Neural crest cell (in vitro differentiated cells): ENCODE measurements around the gene PEX7. TPM values are rescaled to one million over a fixed set of nuclear protein-coding genes. Genes with fewer than 3 reads are reported as not detected.
"Not testable (repeated sequence)": the region's sequence is repeated elsewhere in the genome, so short reads cannot be mapped to it uniquely, and the experiment has no call there.

Experiments
- DNase-seq: peaks from one replicate; pipeline ENCODE4 v3.0.0; 2021; ENCODE audit warnings: low read depth, mixed read lengths, low spot score
- H3K27ac Mint-ChIP-seq: one replicate; pipeline ENCODE4 v1.8.0; 2021; ENCODE audit warnings: mild to moderate bottlenecking, mixed read lengths; ENCODE audit not compliant: unreplicated experiment
- H3K27me3 Mint-ChIP-seq: 2 replicates; pipeline ENCODE4 v1.8.0; 2021; ENCODE audit warnings: low read depth, mild to moderate bottlenecking, mixed read lengths
- H3K36me3 Mint-ChIP-seq: 2 replicates; pipeline ENCODE4 v1.8.0; 2021; ENCODE audit warnings: low read depth, mild to moderate bottlenecking, mixed read lengths
- H3K4me1 Mint-ChIP-seq: 2 replicates; pipeline ENCODE4 v1.8.0; 2021; ENCODE audit warnings: mixed read lengths
- H3K4me3 Mint-ChIP-seq: one replicate; pipeline ENCODE4 v1.8.0; 2021; ENCODE audit warnings: mild to moderate bottlenecking, mixed read lengths
- H3K9me3 Mint-ChIP-seq: 2 replicates; pipeline ENCODE4 v1.8.0; 2021; ENCODE audit warnings: mixed read lengths
- CTCF ChIP-seq: fragments of 200-600 bp; sonication (generic); conservative IDR thresholded peaks from 2 replicates; pipeline ENCODE4 v1.5.0; 2021; ENCODE audit warnings: antibody characterized with exemption, mild to moderate bottlenecking
- total RNA-seq: library from RNA; stranded (reverse); gene quantifications from 2 replicates; pipeline ENCODE4 v1.2.1, GENCODE V29; 2021

The PEX7 gene
- total RNA-seq, 1 donor from 2014 or later, result 5.3 TPM

GRCh38 chr6:136866872-136867416, 44.6 kb downstream of the PEX7 start:
- peaks cover 2% of the 10 kb centered on the region for H3K36me3 Mint-ChIP-seq
- no peaks in the 10 kb centered on the region for H3K27me3 Mint-ChIP-seq
- H3K4me1 Mint-ChIP-seq, result no peaks in the 10 kb centered on the region
- H3K27ac Mint-ChIP-seq, result no peak overlapping the region
- H3K4me3 Mint-ChIP-seq, result no peak overlapping the region
- no peak for DNase-seq
- TF ChIP-seq CTCF, result no peak
- H3K9me3 Mint-ChIP-seq, result no peaks in the 10 kb centered on the region

- H3K4me3 Mint-ChIP-seq, result no peak overlapping the region
- no peak overlapping the region for H3K27ac Mint-ChIP-seq
- H3K36me3 Mint-ChIP-seq, result peaks cover 17% of the 10 kb centered on the region
- H3K9me3 Mint-ChIP-seq, result peaks cover 3% of the 10 kb centered on the region
- no peak for DNase-seq
- no peak for TF ChIP-seq CTCF
- no peaks in the 10 kb centered on the region for H3K27me3 Mint-ChIP-seq
- H3K4me1 Mint-ChIP-seq, result no peaks in the 10 kb centered on the region
These were observed 47.1 kb downstream of the PEX7 start for GRCh38 chr6:136869451-136869850.

- Mint-ChIP-seq H3K36me3 (peaks cover 38% of the 10 kb centered on the region), H3K27ac (no peak overlapping the region), H3K4me3 (no peak overlapping the region), H3K4me1 (peaks cover 6% of the 10 kb centered on the region), H3K9me3 (peaks cover 15% of the 10 kb centered on the region), H3K27me3 (no peaks in the 10 kb centered on the region)
- no peak for TF ChIP-seq CTCF
- DNase-seq, result no peak
These were observed 51.4 kb downstream of the PEX7 start for GRCh38 chr6:136873748-136874147.

- not testable (repeated sequence) for H3K4me3 Mint-ChIP-seq
These were observed 54.1 kb downstream of the PEX7 start for GRCh38 chr6:136876469-136876868.

GRCh38 chr6:136880748-136881460, 58.5 kb downstream of the PEX7 start:
- TF ChIP-seq CTCF, result no peak
- H3K27me3 Mint-ChIP-seq, result no peaks in the 10 kb centered on the region
- H3K27ac Mint-ChIP-seq, result no peak overlapping the region
- no peak for DNase-seq
- H3K4me1 Mint-ChIP-seq, result peaks cover 11% of the 10 kb centered on the region
- H3K9me3 Mint-ChIP-seq, result peaks cover 12% of the 10 kb centered on the region
- peaks cover 19% of the 10 kb centered on the region for H3K36me3 Mint-ChIP-seq
- H3K4me3 Mint-ChIP-seq, result no peak overlapping the region

More at GRCh38 chr6:136876469-136876868, 54.1 kb downstream of the PEX7 start:
- Mint-ChIP-seq H3K36me3 (peaks cover 38% of the 10 kb centered on the region), H3K9me3 (peaks cover 15% of the 10 kb centered on the region), H3K4me1 (peaks cover 11% of the 10 kb centered on the region)
- not testable (repeated sequence) for H3K27me3 Mint-ChIP-seq, DNase-seq, H3K27ac Mint-ChIP-seq

GRCh38 chr6:136886091-136886490, 63.7 kb downstream of the PEX7 start:
- H3K36me3 Mint-ChIP-seq, result no peaks in the 10 kb centered on the region
- H3K9me3 Mint-ChIP-seq, result no peaks in the 10 kb centered on the region
- no peak for TF ChIP-seq CTCF
- peaks cover 15% of the 10 kb centered on the region for H3K4me1 Mint-ChIP-seq
- no peak overlapping the region for H3K27ac Mint-ChIP-seq
- no peak overlapping the region for H3K4me3 Mint-ChIP-seq
- no peaks in the 10 kb centered on the region for H3K27me3 Mint-ChIP-seq
- no peak for DNase-seq
